Body of pancreas (tissue), 4 donors: Measurements from ENCODE around the gene SP7. TPM values are rescaled to one million over a fixed set of nuclear protein-coding genes. Genes with fewer than 3 reads are reported as not detected.

ENCODE experiments used
- ATAC-seq: fragments of 150-250 bp; one replicate; pipeline ENCODE4 v1.9.1; 2016
- DNase-seq, 4 donors: peaks; one replicate each; pipeline ENCODE4 v3.0.0-alpha.2; 2019
- H3K27ac ChIP-seq, 4 donors: fragments of 200-600 bp; sonication (generic); 1 replicate in 3 of 4; 2 replicates in 1 of 4; pipeline versions ENCODE4 v1.5.1 to v1.6.1; 2016 to 2019; ENCODE audit warnings: mild to moderate bottlenecking in 1 of 4, mixed read lengths in 1 of 4, moderate library complexity in 1 of 4
- H3K27me3 ChIP-seq, 2 donors: fragments of 200-600 bp; sonication (generic); one replicate each; pipeline ENCODE4 v1.6.0; 2016; ENCODE audit warnings: mild to moderate bottlenecking in 1 of 2
- H3K36me3 ChIP-seq, 2 donors: fragments of 200-600 bp; sonication (generic); replicated peaks in 1 of 2; 2 replicates each; pipeline ENCODE4 v1.5.1; 2016; ENCODE audit warnings: low read depth in 2 of 2; ENCODE audit not compliant: insufficient read depth in 1 of 2
- H3K4me1 ChIP-seq: fragments of 200-600 bp; sonication (generic); one replicate; pipeline ENCODE4 v1.6.0; 2016
- H3K4me3 ChIP-seq, 2 donors: fragments of 200-600 bp; sonication (generic); 1 replicate in 1 of 2; 2 replicates in 1 of 2; pipeline ENCODE4 v1.5.1; 2016 to 2019
- H3K9me3 ChIP-seq, 3 donors: fragments of 200-600 bp; sonication (generic); 1 replicate in 2 of 3; 2 replicates in 1 of 3; pipeline ENCODE4 v1.5.1; 2016
- POLR2A ChIP-seq, 3 donors: fragments of 450-650 bp; IDR thresholded peaks; one replicate each; pipeline ENCODE4 v1.6.1; 2016; ENCODE audit warnings: antibody characterized with exemption in 3 of 3, mild to moderate bottlenecking in 2 of 3
- WGBS, 2 donors: methylation state at CpG; one replicate each; pipeline ENCODE4 v1.1.5; 2017; 5-methylcytosine and 5-hydroxymethylcytosine counted together
- intact Hi-C: fragments of 100-400 bp; cut with DNase I; formaldehyde crosslinking; loops from one replicate; pipeline ENCODE4 v1.15.1; 2023
- total RNA-seq, 2 donors: library from RNA; depleted of rRNA; stranded (reverse); fragments of >200 nt; gene quantifications; one replicate each; pipeline ENCODE4 v1.1.0, GENCODE V29; 2016
- TF ChIP-seq, protein P1 (sequence below), 7 experiments: fragments of 450-650 bp in 4 of 7; fragments of 200-600 bp in 3 of 7; sonication (generic) in 3 of 7; IDR thresholded peaks; one replicate each; pipeline ENCODE4 v1.5.1; 2016 to 2019; ENCODE audit warnings: antibody characterized with exemption in 7 of 7

The SP7 gene
- total RNA-seq, 2 donors from 2014 or later: not detected

DNA sequence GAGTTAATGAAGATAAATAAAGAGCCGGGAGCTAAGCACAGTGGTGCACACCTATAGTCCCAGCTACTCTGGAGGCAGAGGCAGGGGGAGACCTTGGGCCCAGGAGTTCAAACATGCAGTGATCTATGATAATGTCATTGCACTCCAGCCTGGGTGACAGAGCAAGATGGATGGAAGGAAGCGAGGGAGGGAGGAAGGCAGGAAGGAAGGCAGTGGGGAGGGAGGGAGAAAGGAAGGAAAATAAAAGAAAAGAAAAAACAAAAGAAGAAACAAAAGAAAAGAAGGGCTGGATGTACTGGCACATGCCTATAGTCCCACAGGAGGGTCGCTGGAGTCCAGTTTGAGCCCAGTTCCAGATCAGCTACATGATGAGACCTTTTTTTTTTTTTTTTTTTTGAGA lies 19.0 kb upstream of the SP7 start:
- Histone ChIP-seq H3K36me3 (no peaks in the 10 kb centered on the region), H3K9me3 (no peaks in the 10 kb centered on the region), H3K27ac (no peak overlapping the region), H3K4me3 (no peak overlapping the region), H3K4me1 (peaks cover 8% of the 10 kb centered on the region), H3K27me3 (no peaks in the 10 kb centered on the region)
- DNase-seq (no peak), ATAC-seq (no peak)
- TF ChIP-seq POLR2A (IDR thresholded peaks at IDR 0.05): no peak
- TF ChIP-seq, protein P1, sequence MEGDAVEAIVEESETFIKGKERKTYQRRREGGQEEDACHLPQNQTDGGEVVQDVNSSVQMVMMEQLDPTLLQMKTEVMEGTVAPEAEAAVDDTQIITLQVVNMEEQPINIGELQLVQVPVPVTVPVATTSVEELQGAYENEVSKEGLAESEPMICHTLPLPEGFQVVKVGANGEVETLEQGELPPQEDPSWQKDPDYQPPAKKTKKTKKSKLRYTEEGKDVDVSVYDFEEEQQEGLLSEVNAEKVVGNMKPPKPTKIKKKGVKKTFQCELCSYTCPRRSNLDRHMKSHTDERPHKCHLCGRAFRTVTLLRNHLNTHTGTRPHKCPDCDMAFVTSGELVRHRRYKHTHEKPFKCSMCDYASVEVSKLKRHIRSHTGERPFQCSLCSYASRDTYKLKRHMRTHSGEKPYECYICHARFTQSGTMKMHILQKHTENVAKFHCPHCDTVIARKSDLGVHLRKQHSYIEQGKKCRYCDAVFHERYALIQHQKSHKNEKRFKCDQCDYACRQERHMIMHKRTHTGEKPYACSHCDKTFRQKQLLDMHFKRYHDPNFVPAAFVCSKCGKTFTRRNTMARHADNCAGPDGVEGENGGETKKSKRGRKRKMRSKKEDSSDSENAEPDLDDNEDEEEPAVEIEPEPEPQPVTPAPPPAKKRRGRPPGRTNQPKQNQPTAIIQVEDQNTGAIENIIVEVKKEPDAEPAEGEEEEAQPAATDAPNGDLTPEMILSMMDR (IDR thresholded peaks at IDR 0.05): no peak
- intact Hi-C loops: loop anchor here (5.0 to 10.0 kb wide), 2 partner anchors 62 to 150 kb away; partner anchors contain the start of genes NPFF and TARBP2
- WGBS, 2 donors: 39 to 40% methylated on average over 3 of the region's 3 CpGs

DNA sequence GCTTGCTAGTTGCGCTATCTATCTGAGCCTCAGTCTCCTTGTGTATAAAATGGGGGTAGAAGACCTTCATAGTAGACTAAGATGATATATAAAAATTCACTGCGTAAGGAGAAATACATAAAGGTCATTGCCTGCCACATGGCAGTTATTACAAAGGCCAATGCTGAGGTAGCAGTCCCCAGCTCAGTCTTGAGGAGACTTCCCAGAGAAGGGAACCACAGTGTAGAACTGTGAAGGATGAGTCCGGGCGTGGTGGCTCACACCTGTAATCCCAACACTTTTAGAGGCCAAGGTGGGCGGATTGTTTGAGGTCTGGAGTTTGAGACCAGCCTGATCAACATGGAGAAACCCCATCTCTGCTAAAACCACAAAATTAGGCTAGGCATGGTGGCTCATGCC lies 17.1 kb upstream of the SP7 start:
- WGBS, 2 donors: 80 to 84% methylated on average over 5 of the region's 5 CpGs
- Histone ChIP-seq H3K4me1 (peaks cover 8% of the 10 kb centered on the region), H3K9me3 (no peaks in the 10 kb centered on the region), H3K27me3 (no peaks in the 10 kb centered on the region), H3K27ac (no peak overlapping the region), H3K36me3 (no peaks in the 10 kb centered on the region), H3K4me3 (no peak overlapping the region)
- intact Hi-C loops: loop anchor here (10.0 kb wide), 1 partner anchor 152 kb away; the partner anchor contains the start of genes NPFF and TARBP2
- no peak for DNase-seq
- ATAC-seq: no peak
- TF ChIP-seq, protein P1 (IDR thresholded peaks at IDR 0.05): no peak
- no peak for TF ChIP-seq POLR2A (IDR thresholded peaks at IDR 0.05)

DNA sequence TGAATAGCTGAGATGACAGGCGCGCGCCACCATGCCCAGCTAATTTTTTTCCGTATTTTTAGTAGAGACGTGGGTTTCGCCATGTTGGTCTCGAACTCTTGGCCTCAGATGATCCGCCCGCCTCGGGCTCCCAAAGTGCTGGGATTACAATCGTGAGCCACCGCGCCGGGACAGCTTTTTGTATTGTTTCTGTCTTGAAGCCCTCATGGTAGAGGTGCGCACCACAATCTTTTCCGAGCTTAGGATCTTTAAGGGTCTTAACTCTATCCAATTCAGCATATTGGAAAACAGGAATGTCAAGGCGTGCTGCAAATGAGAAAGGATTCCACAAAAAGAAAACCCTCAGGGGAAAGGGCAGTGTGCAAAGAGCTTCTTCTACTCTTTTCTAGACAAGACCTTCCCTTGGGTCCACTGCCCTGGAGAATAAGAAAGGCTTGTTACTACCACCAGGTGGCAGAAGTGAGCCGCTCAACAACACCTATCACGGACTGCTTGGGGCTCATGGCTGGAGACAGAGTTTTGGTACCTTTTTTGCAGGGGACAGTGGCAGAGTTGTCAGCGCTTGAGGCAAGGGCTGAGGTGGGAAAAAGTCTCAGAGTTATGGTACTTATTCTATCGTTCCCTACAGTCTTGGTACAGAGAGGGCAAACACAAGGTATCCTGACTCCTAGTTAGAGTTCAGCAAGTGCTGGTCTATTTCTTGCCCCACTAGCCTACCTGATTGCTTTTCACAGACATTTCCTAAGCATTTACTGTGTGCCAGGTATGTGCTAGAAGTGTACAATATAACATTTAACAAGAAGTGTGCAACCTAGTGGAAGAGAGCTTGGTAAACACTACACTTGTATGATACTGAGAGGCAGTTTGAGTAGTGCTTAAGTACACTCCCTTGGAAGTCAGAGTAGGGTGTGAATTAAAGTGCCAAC lies 16.4 kb upstream of the SP7 start:
- peak; percentile 87 to 91 (median 88) for DNase-seq
- intact Hi-C loops: loop anchor here (10.0 kb wide), 1 partner anchor 152 kb away; the partner anchor contains the start of genes NPFF and TARBP2
- H3K27me3 ChIP-seq: no peaks in the 10 kb centered on the region
- H3K4me1 ChIP-seq: peaks cover 8% of the 10 kb centered on the region
- no peak overlapping the region for H3K27ac ChIP-seq
- no peak for TF ChIP-seq POLR2A (IDR thresholded peaks at IDR 0.05)
- TF ChIP-seq, protein P1 (IDR thresholded peaks at IDR 0.05): peak; percentile 81 to 94 (median 88)
- WGBS, 2 donors: 45 to 52% methylated on average over 21 of the region's 21 CpGs
- H3K9me3 ChIP-seq: no peaks in the 10 kb centered on the region
- H3K36me3 ChIP-seq: no peaks in the 10 kb centered on the region
- ATAC-seq: peak; percentile 97
- no peak overlapping the region for H3K4me3 ChIP-seq

DNA sequence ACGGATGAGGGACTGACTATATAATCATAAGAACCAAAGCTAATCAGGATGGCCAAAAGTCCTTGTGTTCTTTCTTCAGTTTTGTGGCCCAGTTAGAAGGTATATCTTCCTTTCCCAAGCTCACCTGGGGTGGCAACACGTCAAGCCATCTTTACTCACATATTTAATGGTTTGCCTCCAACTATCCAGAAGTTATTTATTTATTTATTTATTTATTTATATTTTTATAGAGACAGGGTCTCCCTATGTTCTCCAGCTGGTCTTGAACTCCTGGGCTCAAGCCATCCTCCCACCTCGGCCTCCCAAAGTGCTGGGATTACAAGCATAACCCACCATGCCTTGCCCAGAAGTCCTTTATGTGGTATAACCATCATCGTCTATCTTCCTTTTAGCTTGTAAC lies 11.8 kb upstream of the SP7 start:
- no peak for TF ChIP-seq POLR2A (IDR thresholded peaks at IDR 0.05)
- TF ChIP-seq, protein P1 (IDR thresholded peaks at IDR 0.05): no peak
- DNase-seq (no peak), ATAC-seq (no peak)
- Histone ChIP-seq H3K36me3 (no peaks in the 10 kb centered on the region), H3K4me3 (no peak overlapping the region), H3K27me3 (no peaks in the 10 kb centered on the region), H3K27ac (no peak overlapping the region), H3K4me1 (peaks cover 16% of the 10 kb centered on the region), H3K9me3 (no peaks in the 10 kb centered on the region)
- 83 to 89% methylated on average over 4 of the region's 4 CpGs for WGBS, 2 donors
- intact Hi-C loops: no loop called here
